GM12875 (cell line): ENCODE data around the gene PSMA7.
"Not testable (repeated sequence)": the region's sequence is repeated elsewhere in the genome, so short reads cannot be mapped to it uniquely, and the experiment has no call there.

Source experiments
- H3K4me3 ChIP-seq: one replicate; pipeline ENCODE4 v1.5.1; 2011; ENCODE audit warnings: low read depth, low read length, control low read depth
- CTCF ChIP-seq: IDR thresholded peaks from 2 replicates; pipeline ENCODE4 v1.5.1; 2011; ENCODE audit warnings: low read depth, mild to moderate bottlenecking, control low read depth, inconsistent platforms, low read length, moderate library complexity, borderline replicate concordance; ENCODE audit not compliant: insufficient read depth

PSMA7 gene

GRCh38 chr20:62151835-62152364 is 8.7 kb upstream of the PSMA7 start:
- H3K4me3 ChIP-seq: no peak overlapping the region
- TF ChIP-seq CTCF: no peak

GRCh38 chr20:62151225-62151624 is 8.0 kb upstream of the PSMA7 start:
- no peak for TF ChIP-seq CTCF
- H3K4me3 ChIP-seq: no peak overlapping the region

GRCh38 chr20:62150310-62150575 is 7.0 kb upstream of the PSMA7 start:
- TF ChIP-seq CTCF: no peak
- no peak overlapping the region for H3K4me3 ChIP-seq

GRCh38 chr20:62149532-62150309 is 6.5 kb upstream of the PSMA7 start:
- H3K4me3 ChIP-seq: no peak overlapping the region
- no peak for TF ChIP-seq CTCF

GRCh38 chr20:62148908-62149314 is 5.7 kb upstream of the PSMA7 start:
- no peak overlapping the region for H3K4me3 ChIP-seq
- no peak for TF ChIP-seq CTCF

GRCh38 chr20:62148383-62148782 is 5.2 kb upstream of the PSMA7 start:
- not testable (repeated sequence) for H3K4me3 ChIP-seq

GRCh38 chr20:62147528-62147927 is 4.3 kb upstream of the PSMA7 start:
- no peak for TF ChIP-seq CTCF
- H3K4me3 ChIP-seq: no peak overlapping the region

GRCh38 chr20:62147125-62147524 is 3.9 kb upstream of the PSMA7 start:
- TF ChIP-seq CTCF: no peak
- H3K4me3 ChIP-seq: no peak overlapping the region
